ENCODE data around the gene SGMS1.

- TF ChIP-seq CTCF (IDR thresholded peaks at IDR 0.05) (no peak), POLR2A (IDR thresholded peaks at IDR 0.05) (no peak)
Measured at GRCh38 chr10:50529660-50530059, 94.1 kb downstream of the SGMS1 start.

Data from testis (tissue), 2 donors.